ENCODE results near the gene RPAP2.
A peak's percentile ranks its signal among the peaks of the same experiment; 100 is the strongest.
"Not testable (repeated sequence)": the region's sequence is repeated elsewhere in the genome, so short reads cannot be mapped to it uniquely, and the experiment has no call there.

The RPAP2 gene

GRCh38 chr1:92377991-92378390, 79.1 kb downstream of the RPAP2 start:
- not testable (repeated sequence) for DNase-seq

DNA sequence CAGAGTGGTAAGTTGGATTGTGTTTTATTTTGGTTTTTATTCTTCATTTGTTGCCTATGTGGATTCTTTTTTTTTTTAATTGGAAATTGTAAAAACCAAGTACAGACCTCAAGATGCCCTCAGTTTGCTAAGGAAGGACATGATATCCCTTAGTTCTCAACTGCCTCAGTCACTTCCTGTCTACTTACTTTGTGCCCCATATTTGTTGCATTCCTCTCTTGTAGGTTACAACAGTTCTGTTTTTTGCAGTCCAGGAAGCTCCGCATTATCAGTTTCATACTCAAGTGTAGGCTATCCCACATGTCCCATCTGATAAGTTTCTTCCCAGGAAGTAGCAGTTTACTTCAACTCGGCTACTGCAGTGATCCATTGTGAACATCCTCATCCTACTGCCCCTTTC, 82.0 kb downstream of the RPAP2 start:
- no peak for DNase-seq

- DNase-seq: not testable (repeated sequence)
Observed at GRCh38 chr1:92393966-92394365, 95.1 kb downstream of the RPAP2 start.

GRCh38 chr1:92398519-92398918, 99.7 kb downstream of the RPAP2 start:
- no peak for DNase-seq

DNA sequence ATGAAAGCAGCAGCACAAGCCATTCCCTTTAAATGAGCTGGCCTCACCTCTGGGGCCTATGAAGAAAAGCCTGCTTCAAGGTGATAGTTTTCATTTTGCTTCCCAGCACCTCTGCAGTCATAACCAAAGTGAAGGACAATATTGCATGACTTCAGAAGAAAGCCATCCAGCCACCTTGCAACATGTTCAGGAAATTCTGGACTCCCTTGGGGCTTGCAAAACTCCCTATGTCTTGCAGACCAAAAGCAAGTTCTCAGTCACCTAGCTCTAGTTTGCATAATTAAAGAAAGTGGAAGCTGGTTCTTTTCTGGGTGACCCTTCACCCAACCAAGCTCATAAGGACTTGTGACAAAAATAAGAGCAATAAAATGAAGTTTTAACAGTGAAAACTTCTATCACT, 100.2 kb downstream of the RPAP2 start:
- no peak for DNase-seq

- DNase-seq: no peak
Observed at GRCh38 chr1:92404661-92405060, 105.8 kb downstream of the RPAP2 start.

GRCh38 chr1:92408825-92409224, 110.0 kb downstream of the RPAP2 start:
- no peak for DNase-seq

DNA sequence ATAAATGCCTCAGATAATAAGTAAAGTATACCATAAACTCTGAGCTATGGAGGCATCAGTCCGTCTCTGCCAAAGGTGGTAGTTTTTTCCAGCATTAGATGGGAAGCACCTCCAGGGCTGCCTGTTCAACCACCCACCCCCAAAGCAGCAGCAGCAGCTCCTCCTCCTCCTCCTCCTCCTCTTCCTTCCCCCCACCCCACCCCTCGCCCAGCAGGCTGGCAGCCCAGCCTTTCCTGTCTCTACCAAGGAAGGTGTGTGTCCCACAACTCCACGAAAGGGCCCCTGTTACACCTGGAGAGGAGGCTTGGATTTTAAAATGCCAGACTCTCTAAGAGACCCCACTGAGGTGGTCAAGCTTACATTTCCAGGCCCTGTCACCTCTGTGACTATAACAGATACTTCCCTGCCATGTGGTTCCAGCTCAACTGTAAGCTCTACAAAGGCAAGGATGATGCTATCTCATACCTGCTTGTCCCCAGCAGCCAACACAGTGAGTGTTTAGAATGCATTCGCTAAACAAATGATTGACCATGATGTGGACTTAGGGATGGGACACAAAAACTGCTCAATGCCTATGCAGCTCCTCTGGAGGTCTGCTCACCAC, 111.2 kb downstream of the RPAP2 start:
- no peak for DNase-seq

DNA sequence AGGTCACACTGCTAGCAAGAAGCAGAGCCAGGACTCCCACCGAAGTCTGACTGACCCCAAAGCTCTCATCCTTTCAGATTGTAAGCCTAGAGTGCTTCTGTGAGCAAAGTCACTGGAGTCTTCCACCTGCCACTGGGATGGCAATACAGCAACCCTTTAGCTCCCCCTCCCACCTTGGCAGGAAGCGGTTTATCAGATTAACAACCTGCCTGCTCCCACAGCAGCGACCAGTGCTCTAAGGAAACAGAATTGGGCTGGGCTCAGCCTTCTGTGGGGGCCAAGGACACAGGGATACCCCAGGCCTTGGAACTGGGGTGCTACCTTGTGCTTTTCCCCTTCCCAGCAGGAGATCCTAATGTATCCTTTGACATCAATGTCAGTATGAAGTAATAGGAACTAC, 111.8 kb downstream of the RPAP2 start:
- peak; percentile 41 for DNase-seq

DNA sequence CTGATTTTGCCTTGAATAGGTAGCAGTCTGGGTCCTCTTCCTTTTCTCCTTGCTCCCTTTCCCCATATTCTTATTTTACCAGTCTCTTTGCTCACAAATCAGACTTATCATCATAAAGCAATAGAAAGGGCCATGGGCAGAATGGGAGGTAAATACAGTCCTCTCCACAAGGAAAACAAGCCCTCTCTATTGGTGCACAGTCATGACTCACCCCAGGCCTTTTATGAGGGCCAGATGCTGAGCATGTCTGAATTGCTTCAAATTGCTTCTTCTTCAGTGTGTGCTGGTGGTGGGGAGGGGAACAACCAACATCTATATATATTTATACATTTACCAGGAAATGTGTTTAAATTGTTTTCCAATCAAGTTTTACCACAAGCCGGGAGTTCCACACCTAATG, 112.7 kb downstream of the RPAP2 start:
- DNase-seq: no peak

DNA sequence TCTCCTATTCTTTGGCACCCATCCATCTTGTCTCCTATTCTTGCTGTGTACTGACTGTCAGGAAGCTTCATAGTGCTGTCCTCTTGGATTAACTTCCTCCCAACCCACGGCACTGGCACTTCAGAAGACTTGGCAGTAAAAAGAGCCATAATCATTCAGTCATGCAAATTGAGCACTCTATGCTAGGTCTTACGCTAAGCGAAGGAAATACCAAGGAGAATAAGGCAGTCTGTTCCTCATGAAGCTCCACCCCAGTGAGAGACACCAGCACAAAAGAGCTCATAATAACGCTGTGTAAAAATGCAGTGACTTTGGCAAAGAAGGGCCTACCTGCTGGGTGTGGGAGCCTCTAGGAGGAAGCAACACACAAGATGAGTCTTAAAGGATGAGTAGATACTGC, 120.8 kb downstream of the RPAP2 start:
- no peak for DNase-seq

- DNase-seq: no peak
Observed at GRCh38 chr1:92424381-92424780, 125.5 kb downstream of the RPAP2 start.

DNA sequence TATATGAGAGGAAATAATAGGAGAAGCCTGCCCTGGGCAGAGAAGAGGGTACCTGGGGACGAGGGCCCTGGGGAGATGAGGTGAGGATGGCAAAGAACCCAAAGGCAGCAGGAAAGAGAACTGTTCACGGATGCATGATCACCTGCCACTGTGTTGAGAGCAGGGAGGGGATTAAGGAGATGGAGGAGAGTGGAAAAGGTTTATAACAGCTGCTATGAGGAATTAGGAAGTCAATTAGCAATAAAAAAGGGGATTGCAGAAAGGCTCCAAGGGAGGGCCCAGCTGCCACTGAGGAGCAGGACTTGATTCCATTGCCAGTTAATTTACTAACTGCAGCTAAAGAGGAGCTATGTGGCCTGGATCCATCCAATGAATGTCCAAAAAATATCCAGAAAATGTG, 126.8 kb downstream of the RPAP2 start:
- DNase-seq: no peak

DNA sequence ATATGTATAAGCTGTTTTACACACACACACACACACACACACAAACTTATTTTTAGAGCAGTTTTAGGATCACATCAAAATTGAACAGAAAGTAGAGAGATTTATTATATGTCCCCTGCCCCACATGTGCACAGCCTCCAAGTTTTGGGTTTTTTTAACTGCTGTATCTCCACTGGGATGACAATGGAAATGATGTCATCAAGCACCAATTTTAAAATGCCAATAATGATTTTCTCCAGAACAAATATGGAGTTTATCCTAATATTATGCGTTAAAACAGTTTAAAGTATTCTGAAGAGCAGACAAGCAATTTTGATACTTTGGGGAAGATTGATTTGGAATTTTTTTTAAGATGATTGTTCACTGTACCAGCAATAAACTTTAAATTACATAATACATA, 131.2 kb downstream of the RPAP2 start:
- DNase-seq: no peak

DNA sequence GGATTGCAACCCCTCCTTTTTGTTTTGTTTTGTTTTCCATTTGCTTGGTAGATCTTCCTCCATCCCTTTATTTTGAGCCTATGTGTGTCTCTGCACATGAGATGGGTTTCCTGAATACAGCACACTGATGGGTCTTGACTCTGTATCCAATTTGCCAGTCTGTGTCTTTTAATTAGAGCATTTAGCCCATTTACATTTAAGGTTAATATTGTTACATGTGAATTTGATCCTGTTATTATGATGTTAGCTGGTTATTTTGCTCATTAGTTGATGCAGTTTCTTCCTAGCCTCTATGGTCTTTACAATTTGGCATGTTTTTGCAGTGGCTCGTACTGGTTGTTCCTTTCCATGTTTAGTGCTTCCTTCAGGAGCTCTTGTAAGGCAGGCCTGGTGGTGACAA, 135.7 kb downstream of the RPAP2 start:
- not testable (repeated sequence) for DNase-seq

DNA sequence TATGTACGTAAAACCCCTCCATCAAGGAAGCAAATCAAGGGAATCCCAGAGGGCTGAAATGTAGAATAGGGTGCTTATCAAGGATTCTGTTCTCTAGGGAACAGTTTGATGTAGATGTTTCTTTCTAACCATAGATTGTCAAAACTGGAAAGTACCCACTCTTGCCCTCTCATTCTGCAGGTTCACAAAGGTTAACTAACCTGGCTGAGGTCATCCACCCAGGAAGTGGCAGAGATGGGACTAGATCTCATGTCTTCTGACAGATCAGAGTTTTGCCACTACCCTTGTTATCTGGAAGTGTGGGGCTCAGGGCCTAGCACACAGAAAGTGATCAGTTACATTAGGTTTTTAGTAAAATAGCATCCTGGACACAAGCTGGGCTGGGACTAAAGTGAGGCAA, 140.4 kb downstream of the RPAP2 start:
- no peak for DNase-seq

DNA sequence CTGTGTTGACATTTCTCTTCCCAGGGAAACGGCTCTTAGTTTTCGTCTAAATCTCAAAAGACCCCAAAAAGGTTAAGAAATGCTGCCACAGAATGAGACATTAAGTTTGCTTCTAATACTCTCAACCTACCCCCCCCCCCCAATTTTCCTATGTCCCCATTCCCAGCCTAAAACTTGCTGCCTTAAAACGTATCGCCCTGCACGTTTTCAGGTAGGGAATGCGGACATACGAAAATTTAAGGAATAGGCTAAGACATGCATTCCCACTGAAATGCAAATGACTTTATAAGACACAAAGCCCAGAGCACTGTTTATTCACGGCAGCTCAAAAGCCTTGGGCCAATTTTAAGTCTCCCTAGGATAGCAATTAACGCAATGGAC, 142.4 kb downstream of the RPAP2 start:
- no peak for DNase-seq

DNA sequence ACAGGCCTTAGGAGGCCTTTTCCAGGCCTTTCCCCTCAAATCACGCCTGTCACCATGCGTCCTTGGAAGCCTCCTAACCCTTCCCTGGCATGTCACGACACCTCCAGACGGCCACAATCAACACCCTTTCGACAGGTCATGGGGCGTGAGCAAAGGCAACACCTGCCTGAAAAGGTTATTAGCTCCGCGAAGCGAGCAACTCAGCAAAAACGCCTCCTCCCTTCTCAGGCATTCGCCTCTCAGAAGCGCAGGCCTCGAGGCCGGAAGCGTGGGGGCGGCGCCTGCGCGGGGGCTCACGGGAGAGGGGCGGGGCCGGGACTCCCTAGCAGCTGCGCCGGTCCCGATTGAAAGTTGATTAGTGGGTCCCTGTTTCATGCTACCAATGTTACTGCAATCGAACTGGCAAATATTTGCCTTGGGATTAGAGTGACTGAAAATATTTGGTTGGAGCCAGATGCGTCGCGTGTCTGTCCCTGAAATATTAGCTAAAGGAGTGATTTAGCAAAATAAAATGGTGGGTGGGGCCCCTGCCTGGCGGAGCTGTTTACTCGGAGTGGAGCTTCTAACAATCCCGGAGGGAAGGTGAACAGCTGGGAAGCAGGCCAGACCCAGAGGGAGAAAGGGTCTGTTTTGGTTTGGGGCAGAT, 143.0 kb downstream of the RPAP2 start:
- DNase-seq: no peak

DNA sequence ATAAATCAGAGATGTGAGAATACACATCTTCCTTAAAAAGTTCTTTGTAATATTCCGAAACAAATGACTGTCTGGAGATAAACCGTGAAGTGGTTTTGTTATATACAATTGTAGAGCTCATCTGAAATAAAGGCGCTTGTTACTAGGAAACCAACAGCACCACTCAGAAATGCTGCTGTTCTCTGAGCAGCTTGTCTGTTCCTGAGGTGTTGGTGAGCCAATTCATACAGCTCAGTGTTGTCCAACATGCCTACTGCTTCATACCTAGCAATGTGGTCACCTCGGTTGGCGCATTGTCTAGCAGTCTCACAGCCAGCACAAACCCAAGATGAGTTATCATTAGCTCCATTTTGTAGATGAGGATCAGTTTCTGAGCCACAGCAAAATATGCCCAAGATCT, 143.5 kb downstream of the RPAP2 start:
- no peak for DNase-seq

DNA sequence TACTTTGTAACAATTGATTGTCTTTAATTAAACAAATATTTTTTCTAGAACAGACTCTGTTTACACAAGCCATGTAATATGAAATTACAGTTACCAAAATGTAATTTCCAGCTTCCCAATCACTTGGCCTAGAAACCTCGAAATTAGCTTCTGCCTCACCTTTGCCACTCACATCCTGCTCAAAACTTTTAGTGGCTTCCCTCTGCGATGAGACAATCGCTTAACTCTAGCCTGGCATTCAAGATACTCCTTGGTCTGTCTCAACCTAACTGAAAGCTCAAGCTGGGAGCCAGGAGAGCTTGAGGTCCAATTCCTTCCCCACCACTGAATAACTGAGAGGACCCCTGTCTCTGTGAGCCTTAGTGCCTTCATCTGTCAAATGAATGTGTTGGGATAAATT, 145.0 kb downstream of the RPAP2 start:
- DNase-seq: no peak

- no peak for DNase-seq
Observed at GRCh38 chr1:92444351-92444750, 145.5 kb downstream of the RPAP2 start.

DNA sequence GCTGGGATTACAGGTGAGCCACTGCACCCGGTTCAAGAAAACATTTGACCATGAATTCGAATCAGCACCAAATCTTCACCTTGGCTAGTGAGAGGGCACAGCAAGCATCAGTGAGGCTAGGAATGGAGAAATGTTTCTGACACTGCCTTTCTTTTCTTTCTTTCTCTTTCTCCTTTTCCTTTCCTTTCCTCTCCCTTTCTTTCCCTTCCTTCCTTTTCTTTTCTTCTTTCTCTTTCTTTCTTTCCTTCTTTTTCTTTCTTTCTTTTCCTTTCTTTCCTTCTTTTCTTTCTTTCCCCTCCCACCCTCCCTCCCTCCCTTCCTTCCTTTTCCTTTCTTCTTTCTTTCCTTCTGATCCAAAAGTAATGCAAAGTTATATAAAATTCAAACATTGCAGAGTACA, 147.0 kb downstream of the RPAP2 start:
- no peak for DNase-seq

GRCh38 chr1:92446546-92446945, 147.7 kb downstream of the RPAP2 start:
- no peak for DNase-seq

DNA sequence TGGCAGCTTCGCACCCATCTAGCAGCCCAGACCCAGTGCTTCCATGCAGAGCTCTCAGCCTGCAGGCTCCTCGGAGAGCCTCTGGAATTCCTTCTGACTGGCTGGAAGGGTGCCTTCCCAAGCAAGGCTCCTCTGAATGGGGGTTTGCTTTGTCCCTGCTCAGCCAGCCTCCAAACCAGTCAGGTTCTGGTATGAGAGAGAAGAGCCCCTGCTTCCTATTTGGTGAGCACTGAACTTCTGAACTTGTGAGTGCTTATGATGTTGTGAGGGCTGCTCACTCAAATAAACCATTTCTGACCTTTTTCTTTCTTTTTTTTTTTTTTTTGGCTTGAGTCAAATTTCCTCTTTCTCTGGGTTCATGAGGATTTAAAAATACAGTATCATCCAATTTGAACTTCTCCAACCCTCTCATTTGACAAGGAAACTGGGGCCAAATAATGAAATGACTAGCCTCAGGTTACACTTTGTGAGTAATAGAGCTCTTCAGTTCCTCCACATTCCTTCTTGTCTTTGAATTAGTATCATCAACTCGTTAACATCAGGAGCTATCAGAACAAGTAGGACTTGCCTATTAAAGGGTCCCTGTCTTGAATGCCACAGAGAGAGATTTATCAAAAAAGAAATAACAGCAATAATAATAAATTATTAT, 148.3 kb downstream of the RPAP2 start:
- no peak for DNase-seq

DNA sequence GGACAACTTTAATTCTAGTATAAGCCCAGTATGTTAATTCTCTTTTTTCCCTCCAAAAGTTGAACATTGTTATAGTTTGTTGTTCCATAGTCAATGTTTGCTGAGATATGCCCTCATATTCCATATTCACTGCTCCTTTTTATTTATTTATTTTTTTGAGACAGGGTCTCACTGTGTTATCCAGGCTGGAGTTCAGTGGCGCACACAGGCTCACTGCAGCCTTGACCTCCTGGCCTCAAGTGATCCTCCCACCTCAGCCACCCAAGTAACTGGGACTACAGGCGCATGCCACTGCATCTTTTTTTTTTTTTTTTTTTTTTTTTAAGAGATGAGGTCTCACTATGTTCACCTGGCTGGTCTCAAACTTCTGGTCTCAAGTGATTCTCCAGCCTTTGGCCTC, 149.1 kb downstream of the RPAP2 start:
- no peak for DNase-seq
